Fibroblast of skin of right biceps (primary cell): Measurements from ENCODE around the gene ZFP57.
A peak's percentile ranks its signal among the peaks of the same experiment; 100 is the strongest.

ENCODE experiments used
- DNase-seq: peaks from one replicate; pipeline ENCODE4 v3.0.0-alpha.2; 2013

Gene ZFP57

GRCh38 chr6:29652198-29652584, 28.8 kb downstream of the ZFP57 start:
- no peak for DNase-seq

GRCh38 chr6:29651413-29652197, 29.3 kb downstream of the ZFP57 start:
- DNase-seq: no peak

- peak; percentile 95 for DNase-seq
Measured at GRCh38 chr6:29649701-29650673, 31.0 kb downstream of the ZFP57 start.

GRCh38 chr6:29647927-29648642, 32.9 kb downstream of the ZFP57 start:
- peak; percentile 25 for DNase-seq

- no peak for DNase-seq
Measured at GRCh38 chr6:29641430-29642148, 39.4 kb downstream of the ZFP57 start.

GRCh38 chr6:29637247-29637646, 43.7 kb downstream of the ZFP57 start:
- DNase-seq: no peak

- no peak for DNase-seq
Measured at GRCh38 chr6:29633534-29633905, 47.4 kb downstream of the ZFP57 start.

GRCh38 chr6:29632789-29633533, 48.0 kb downstream of the ZFP57 start, which contains the start of gene GABBR1:
GABBR1 (minus strand) TSS chr6:29633183; CDS start chr6:29632385, 798 bp downstream.
- DNase-seq: peak; percentile 92

- peak; percentile 75 for DNase-seq
Measured at GRCh38 chr6:29631860-29632731, 48.9 kb downstream of the ZFP57 start.

- no peak for DNase-seq
Measured at GRCh38 chr6:29631209-29631810, 49.6 kb downstream of the ZFP57 start.

GRCh38 chr6:29630315-29630714, 50.6 kb downstream of the ZFP57 start:
- DNase-seq: no peak

GRCh38 chr6:29629571-29629970, 51.4 kb downstream of the ZFP57 start:
- no peak for DNase-seq

GRCh38 chr6:29628419-29629281, 52.3 kb downstream of the ZFP57 start:
- peak; percentile 82 for DNase-seq

- peak; percentile 92 for DNase-seq
Measured at GRCh38 chr6:29627755-29628418, 53.1 kb downstream of the ZFP57 start.

- no peak for DNase-seq
Measured at GRCh38 chr6:29626948-29627754, 53.8 kb downstream of the ZFP57 start.

- no peak for DNase-seq
Measured at GRCh38 chr6:29625337-29625930, 55.5 kb downstream of the ZFP57 start.

- DNase-seq: no peak
Measured at GRCh38 chr6:29624520-29624961, 56.4 kb downstream of the ZFP57 start.
